ENCODE data around the gene ROBO1. TPM values are rescaled to one million over a fixed set of nuclear protein-coding genes. Genes with fewer than 3 reads are reported as not detected.

The ROBO1 gene
- total and polyA plus RNA-seq, 2 of the 8 experiments (the other 6 are each of a cell fraction or from before 2014, with no cell fraction given) = 51.4 to 91.0 TPM

- no peak for TF ChIP-seq CHD7 (IDR thresholded peaks at IDR 0.05; ENCODE audit: insufficient replicate concordance, low read length)
Observed at GRCh38 chr3:79477242-79477641, 290.6 kb downstream of the ROBO1 start (continued).
